ENCODE results near the gene NFATC3.

Gene NFATC3

GRCh38 chr16:68234188-68235107, 149.3 kb downstream of the NFATC3 start:
- DNase-seq (ENCODE audit: low read depth in 2 of 2) = peak in 1 of 2 donors; percentile 10
- H3K4me3 ChIP-seq (replicated peaks in 1 of 2; ENCODE audit: low read depth in 2 of 2, low read length in 2 of 2) = no peak overlapping the region
- TF ChIP-seq, protein P1, sequence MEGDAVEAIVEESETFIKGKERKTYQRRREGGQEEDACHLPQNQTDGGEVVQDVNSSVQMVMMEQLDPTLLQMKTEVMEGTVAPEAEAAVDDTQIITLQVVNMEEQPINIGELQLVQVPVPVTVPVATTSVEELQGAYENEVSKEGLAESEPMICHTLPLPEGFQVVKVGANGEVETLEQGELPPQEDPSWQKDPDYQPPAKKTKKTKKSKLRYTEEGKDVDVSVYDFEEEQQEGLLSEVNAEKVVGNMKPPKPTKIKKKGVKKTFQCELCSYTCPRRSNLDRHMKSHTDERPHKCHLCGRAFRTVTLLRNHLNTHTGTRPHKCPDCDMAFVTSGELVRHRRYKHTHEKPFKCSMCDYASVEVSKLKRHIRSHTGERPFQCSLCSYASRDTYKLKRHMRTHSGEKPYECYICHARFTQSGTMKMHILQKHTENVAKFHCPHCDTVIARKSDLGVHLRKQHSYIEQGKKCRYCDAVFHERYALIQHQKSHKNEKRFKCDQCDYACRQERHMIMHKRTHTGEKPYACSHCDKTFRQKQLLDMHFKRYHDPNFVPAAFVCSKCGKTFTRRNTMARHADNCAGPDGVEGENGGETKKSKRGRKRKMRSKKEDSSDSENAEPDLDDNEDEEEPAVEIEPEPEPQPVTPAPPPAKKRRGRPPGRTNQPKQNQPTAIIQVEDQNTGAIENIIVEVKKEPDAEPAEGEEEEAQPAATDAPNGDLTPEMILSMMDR (IDR thresholded peaks at IDR 0.05; ENCODE audit: low read depth, low read length) = no peak

GRCh38 chr16:68235108-68235886, 150.1 kb downstream of the NFATC3 start:
- TF ChIP-seq, protein P1 (IDR thresholded peaks at IDR 0.05; ENCODE audit: low read depth, low read length) = no peak
- no peak for DNase-seq (ENCODE audit: low read depth in 2 of 2)
- no peak overlapping the region for H3K4me3 ChIP-seq (replicated peaks in 1 of 2; ENCODE audit: low read depth in 2 of 2, low read length in 2 of 2)

DNA sequence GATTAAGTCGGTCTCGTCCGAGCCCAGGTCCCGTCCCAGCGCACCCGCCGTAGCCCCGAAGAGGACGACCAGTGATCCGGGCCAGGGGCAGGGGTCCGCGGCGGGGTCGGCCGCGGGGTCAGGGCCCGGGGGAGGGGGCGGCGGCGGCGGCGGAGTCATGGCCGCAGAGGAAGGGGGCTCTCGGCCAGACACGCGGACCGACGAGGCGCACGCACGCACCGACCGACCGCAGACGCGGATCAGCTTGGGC, 150.6 kb downstream of the NFATC3 start, which contains the start of gene ESRP2:
Gene ESRP2, minus strand, starts transcription at position 241 of the 250 bp plus-strand sequence. Its CDS starts 82 bp downstream, at position 159.
- no peak for DNase-seq (ENCODE audit: low read depth in 2 of 2)
- peak within 1 kb of the TSS; percentile 53 to 61 for H3K4me3 ChIP-seq (replicated peaks in 1 of 2; ENCODE audit: low read depth in 2 of 2, low read length in 2 of 2)
- TF ChIP-seq, protein P1 (IDR thresholded peaks at IDR 0.05; ENCODE audit: low read depth, low read length) = no peak

DNA sequence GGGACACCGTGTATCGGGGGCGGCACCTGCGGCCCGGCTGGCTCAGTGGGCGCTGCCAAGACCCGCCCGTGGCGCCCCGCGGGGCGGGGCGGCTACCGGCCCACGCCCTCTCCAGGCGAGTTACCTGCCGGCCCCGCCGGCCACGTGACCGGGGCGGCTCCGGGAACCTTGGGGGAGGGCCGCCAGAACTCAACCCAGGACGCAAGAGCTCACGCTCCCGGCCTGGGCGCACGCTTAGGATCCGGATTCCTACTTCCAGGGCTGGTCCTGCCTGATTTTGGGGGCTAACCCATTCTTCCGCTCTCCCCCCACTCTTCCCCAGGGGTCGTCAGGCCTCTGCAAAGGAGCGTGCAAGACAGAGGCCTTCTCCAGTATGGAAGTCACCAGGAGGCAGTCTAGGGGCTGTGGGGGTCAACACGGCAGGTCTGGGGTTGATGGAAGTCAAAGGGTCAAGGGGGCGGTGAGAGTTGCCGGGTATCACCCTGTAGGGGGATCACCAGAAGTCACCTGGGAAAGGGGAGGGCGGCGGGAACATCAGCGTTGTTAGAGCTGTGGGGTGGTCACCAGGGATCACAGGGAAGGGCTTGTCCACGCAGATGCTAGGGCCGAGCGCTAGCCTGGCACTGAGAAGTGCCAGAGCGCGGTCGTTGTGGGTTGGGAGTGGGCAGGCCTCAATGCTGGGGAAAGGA, 151.1 kb downstream of the NFATC3 start:
- peak overlapping the region in 1 of 2 donors; percentile 25 for H3K4me3 ChIP-seq (replicated peaks in 1 of 2; ENCODE audit: low read depth in 2 of 2, low read length in 2 of 2)
- no peak for DNase-seq (ENCODE audit: low read depth in 2 of 2)
- TF ChIP-seq, protein P1 (IDR thresholded peaks at IDR 0.05; ENCODE audit: low read depth, low read length) = no peak

- DNase-seq (ENCODE audit: low read depth in 2 of 2) = no peak
- peak overlapping the region; percentile 53 to 61 for H3K4me3 ChIP-seq (replicated peaks in 1 of 2; ENCODE audit: low read depth in 2 of 2, low read length in 2 of 2)
- TF ChIP-seq, protein P1 (IDR thresholded peaks at IDR 0.05; ENCODE audit: low read depth, low read length) = no peak
Measured at GRCh38 chr16:68236826-68237242, 151.7 kb downstream of the NFATC3 start.

DNA sequence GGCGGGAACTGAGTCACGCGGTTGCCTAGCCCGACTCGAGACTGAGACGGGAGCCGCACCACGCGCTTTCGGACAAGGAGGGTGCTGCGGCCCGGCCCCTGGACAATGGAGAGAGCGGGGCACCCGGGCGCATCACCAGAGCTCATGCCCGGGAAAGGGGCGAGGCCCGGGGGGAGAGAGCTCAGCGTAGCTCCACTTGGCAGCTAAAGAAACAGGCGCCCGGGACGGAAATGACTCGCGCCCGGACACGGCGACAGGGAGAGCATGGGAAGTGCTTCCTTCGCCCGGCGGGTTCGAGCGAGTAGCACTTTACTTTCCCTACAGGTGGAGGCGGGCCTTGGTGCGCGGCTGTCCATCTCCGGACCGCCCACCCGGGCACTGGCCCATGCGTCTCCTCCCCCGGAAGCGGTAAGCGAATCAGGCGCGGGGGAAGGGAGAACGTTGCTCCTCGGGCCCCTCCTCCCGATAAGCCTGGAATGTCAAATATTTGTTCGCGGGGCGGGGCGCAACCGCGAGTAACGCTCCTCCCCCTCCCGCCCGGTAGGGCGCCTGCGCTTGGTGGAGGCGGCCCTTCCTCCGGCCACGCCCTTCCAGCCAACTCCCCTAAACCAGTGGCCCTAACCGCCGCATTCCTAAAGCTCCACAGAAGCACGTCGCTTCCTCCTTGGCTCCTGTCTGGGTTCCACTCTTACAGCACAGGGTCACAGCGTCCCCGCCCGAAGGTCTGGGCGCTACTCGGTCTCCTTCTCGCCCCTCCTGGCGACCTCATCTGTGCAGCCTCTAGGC, 152.3 kb downstream of the NFATC3 start:
- H3K4me3 ChIP-seq (replicated peaks in 1 of 2; ENCODE audit: low read depth in 2 of 2, low read length in 2 of 2) = peak overlapping the region; percentile 53 to 61
- DNase-seq (ENCODE audit: low read depth in 2 of 2) = peak; percentile 98
- TF ChIP-seq, protein P1 (IDR thresholded peaks at IDR 0.05; ENCODE audit: low read depth, low read length) = no peak
